ENCODE data around the gene LRRFIP2. TPM values are rescaled to one million over a fixed set of nuclear protein-coding genes. Genes with fewer than 3 reads are reported as not detected.

Gene LRRFIP2
- total RNA-seq, 2 experiments from 2014 or later = 31.7 TPM

DNA sequence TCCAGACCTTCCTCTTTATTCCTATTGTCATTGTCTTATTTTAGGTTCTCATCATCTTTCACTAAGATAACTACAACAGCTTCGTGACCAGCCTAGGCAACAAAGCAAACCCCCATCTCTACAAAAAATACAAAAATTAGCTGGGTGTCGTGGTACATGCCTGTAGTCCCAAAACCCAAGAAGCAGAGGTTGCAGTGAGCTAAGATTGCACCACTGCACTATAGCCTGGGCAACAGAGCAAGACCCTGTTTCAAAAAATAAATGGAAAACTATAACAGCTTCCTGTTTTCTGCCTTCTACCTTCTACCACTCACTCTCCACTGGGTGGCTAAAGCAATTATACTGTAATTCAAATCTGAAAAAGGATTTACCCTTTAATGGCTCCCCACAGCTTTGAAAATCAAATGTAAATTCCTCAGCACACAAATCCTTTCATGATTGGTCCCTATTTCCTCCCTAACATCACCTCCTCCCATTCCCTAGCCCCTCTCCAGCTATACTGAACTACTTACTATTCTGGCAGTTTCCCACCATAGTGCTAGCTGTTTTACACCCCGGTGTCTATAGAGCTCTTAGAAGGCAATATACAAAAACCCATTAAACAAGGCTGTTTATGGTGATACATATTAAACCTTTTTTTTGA, 33.4 kb downstream of the LRRFIP2 start:
- Mint-ChIP-seq H3K4me3 (no peak overlapping the region), H3K27ac (no peak overlapping the region), H3K27me3 (ENCODE audit: low read depth) (no peaks in the 10 kb centered on the region), H3K9me3 (ENCODE audit: insufficient read depth) (no peaks in the 10 kb centered on the region), H3K4me1 (ENCODE audit: low read depth) (no peaks in the 10 kb centered on the region), H3K36me3 (ENCODE audit: low read depth) (peaks cover 17% of the 10 kb centered on the region)
- ATAC-seq = no peak
- ChIA-PET CTCF (interaction anchor here (1.5 kb wide), 1 partner anchor 12 kb away, joined by 4 read pairs; no protein-coding TSS in a partner anchor), POLR2A (no interaction called here)
- DNase-seq = no peak

DNA sequence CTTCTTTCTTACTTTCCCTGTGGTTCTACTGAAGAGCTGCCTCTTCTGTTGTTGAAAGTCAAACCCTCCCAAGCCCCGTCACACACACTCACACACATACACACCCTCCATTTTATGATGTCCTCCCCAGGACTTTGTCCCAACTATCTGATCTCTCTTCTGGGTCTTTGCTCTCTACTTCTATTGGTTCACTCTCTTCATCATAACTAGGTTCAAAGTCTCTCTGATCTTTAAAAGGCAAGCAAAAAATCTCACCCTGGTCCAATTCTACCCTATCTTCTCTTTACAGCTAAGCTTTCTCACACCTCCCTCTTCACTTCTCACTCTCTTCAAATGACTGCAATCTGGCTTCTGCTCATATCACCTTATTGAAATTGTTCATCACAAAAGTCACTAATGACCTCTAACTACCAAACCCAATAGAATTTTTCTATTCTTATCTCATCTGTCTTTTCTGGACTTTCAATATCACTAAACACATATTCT, 34.8 kb downstream of the LRRFIP2 start:
- ChIA-PET CTCF (no interaction called here), POLR2A (no interaction called here)
- Mint-ChIP-seq H3K36me3 (ENCODE audit: low read depth) (peaks cover 12% of the 10 kb centered on the region), H3K4me3 (no peak overlapping the region), H3K4me1 (ENCODE audit: low read depth) (no peaks in the 10 kb centered on the region), H3K27me3 (ENCODE audit: low read depth) (no peaks in the 10 kb centered on the region), H3K27ac (no peak overlapping the region), H3K9me3 (ENCODE audit: insufficient read depth) (no peaks in the 10 kb centered on the region)
- ATAC-seq (no peak), DNase-seq (no peak)

DNA sequence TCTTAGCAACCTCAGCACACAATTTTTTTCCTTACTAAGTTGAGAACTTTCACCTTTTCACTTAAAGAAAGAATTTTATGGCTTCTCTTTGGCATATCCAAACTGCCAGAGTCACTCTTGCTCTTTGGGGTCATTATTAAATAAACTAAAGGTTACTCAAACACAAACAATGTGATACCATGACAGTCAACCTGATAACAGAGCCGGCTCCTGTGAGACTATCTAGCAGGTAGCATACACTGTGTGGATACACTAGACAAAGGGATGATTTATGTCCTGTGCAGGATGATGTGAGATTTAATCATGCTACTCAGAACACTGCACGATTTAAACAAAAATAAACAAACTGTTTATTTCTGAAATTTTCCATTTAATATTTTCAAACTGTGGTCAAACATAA, 35.6 kb downstream of the LRRFIP2 start:
- ChIA-PET POLR2A (no interaction called here), CTCF (no interaction called here)
- H3K27me3 Mint-ChIP-seq (ENCODE audit: low read depth) = no peaks in the 10 kb centered on the region
- no peaks in the 10 kb centered on the region for H3K4me1 Mint-ChIP-seq (ENCODE audit: low read depth)
- ATAC-seq (no peak), DNase-seq (no peak)
- H3K36me3 Mint-ChIP-seq (ENCODE audit: low read depth) = peaks cover 10% of the 10 kb centered on the region
- no peak overlapping the region for H3K27ac Mint-ChIP-seq
- H3K4me3 Mint-ChIP-seq = no peak overlapping the region
- no peaks in the 10 kb centered on the region for H3K9me3 Mint-ChIP-seq (ENCODE audit: insufficient read depth)

DNA sequence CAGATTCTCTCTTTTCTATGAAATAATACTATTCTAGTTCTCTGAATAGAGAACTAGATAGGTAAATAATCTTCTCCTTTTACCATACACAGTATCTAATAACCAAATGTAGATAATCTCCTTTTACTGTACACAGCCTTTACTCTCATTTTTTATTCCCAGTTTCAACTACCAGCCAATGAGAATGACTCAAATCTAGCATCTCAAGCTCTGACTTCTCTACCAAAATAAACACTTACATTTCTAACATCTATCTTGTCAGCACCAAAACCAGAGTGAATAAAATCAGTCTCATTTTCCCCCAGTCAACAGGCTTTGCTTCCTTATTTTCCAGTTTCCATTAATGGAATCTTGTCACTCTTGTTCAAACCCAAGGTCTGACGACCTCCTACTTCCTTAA, 36.9 kb downstream of the LRRFIP2 start:
- no peak for ATAC-seq
- Mint-ChIP-seq H3K27ac (no peak overlapping the region), H3K4me1 (ENCODE audit: low read depth) (no peaks in the 10 kb centered on the region), H3K27me3 (ENCODE audit: low read depth) (no peaks in the 10 kb centered on the region), H3K36me3 (ENCODE audit: low read depth) (peaks cover under 1% of the 10 kb centered on the region), H3K4me3 (no peak overlapping the region), H3K9me3 (ENCODE audit: insufficient read depth) (no peaks in the 10 kb centered on the region)
- no peak for DNase-seq
- CTCF ChIA-PET = no interaction called here
- POLR2A ChIA-PET = interaction anchor here (0.6 kb wide), 1 partner anchor 1402 kb away, joined by 3 read pairs; no protein-coding TSS in a partner anchor

DNA sequence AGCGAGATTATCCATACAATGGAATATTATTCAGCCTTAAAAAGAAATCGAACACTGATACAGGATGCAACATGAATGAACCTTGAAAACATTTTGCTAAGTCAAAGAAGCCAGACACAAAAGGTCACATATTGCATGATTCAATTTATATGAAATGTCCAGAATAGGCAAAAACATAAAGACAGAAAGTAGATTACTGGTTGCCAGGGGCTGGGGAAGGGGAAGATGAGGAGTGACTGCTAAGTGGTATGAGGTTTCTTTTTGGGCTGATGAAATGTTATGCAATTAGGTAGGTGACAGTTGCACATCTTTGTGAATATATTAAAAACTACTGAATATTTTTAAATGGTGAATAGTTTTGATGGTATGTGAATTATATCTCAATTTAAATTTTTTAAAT, 38.3 kb downstream of the LRRFIP2 start:
- H3K4me3 Mint-ChIP-seq = no peak overlapping the region
- no peak overlapping the region for H3K27ac Mint-ChIP-seq
- ChIA-PET CTCF (no interaction called here), POLR2A (no interaction called here)
- ATAC-seq = no peak
- no peaks in the 10 kb centered on the region for H3K27me3 Mint-ChIP-seq (ENCODE audit: low read depth)
- no peaks in the 10 kb centered on the region for H3K36me3 Mint-ChIP-seq (ENCODE audit: low read depth)
- no peak for DNase-seq
- H3K9me3 Mint-ChIP-seq (ENCODE audit: insufficient read depth) = no peaks in the 10 kb centered on the region
- H3K4me1 Mint-ChIP-seq (ENCODE audit: low read depth) = no peaks in the 10 kb centered on the region

DNA sequence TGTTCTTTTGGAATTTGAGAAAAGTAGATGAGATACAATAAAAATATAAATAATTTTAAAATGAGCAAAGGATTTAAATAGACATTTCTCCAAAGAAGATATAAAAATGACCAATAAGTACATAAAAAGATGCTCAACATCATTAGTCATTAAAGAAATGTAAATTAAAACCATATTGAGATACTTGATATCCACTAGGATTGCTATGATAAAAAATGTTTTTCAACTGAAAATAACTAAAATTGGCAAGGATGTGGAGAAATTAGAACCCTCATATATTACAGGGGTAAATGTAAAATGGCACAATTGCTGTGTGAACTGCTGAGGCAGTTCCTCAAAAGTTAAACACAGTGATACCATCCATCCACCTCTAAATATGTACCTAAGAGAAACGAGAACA, 38.8 kb downstream of the LRRFIP2 start:
- H3K4me3 Mint-ChIP-seq = no peak overlapping the region

DNA sequence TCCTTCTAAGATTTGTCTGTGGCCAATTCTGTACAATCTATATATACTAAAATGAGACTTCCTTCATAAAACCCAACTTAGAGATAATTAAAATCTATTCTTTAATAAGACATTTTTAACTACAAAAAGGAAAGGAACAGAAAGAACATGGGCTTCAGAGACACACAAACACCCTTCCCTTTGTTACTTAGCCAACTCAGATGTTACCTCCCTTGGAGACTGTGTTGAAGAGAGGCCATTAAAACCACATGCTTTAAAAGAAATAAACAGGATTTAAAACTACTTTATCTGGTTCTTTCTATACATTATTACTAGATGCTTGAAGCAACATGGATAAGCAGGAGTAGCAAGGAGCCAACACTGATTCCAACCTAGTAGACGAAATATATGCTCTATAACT, 42.0 kb downstream of the LRRFIP2 start:
- ChIA-PET POLR2A (no interaction called here), CTCF (interaction anchor here (1.3 kb wide), 1 partner anchor 42 kb away, joined by 3 read pairs; the partner anchor contains the start of gene LRRFIP2)
- Mint-ChIP-seq H3K27me3 (ENCODE audit: low read depth) (no peaks in the 10 kb centered on the region), H3K4me1 (ENCODE audit: low read depth) (peaks cover 4% of the 10 kb centered on the region), H3K27ac (no peak overlapping the region), H3K36me3 (ENCODE audit: low read depth) (peaks cover 7% of the 10 kb centered on the region), H3K9me3 (ENCODE audit: insufficient read depth) (no peaks in the 10 kb centered on the region), H3K4me3 (no peak overlapping the region)
- ATAC-seq (no peak), DNase-seq (no peak)

More for the DNA sequence above, 38.8 kb downstream of the LRRFIP2 start:
- Mint-ChIP-seq H3K27ac (no peak overlapping the region), H3K4me1 (ENCODE audit: low read depth) (no peaks in the 10 kb centered on the region), H3K9me3 (ENCODE audit: insufficient read depth) (no peaks in the 10 kb centered on the region), H3K27me3 (ENCODE audit: low read depth) (no peaks in the 10 kb centered on the region), H3K36me3 (ENCODE audit: low read depth) (no peaks in the 10 kb centered on the region)
- ATAC-seq (no peak), DNase-seq (no peak)
- POLR2A ChIA-PET = no interaction called here
- CTCF ChIA-PET = no interaction called here

DNA sequence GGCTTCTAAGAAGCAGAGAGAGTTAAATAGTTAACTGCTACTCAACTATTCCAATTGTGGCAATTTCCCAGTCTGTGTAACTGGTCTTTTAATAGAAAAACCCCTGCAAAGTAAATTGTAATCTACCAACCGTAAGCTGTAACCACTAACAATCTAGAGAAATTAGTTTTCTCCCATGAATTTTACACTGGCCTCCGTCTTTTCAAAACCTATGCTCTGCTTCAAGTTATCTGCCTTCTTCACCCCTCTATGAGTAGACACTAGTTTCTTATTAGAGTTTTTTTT, 42.6 kb downstream of the LRRFIP2 start:
- no peak overlapping the region for H3K4me3 Mint-ChIP-seq
- CTCF ChIA-PET = interaction anchor here (1.3 kb wide), 1 partner anchor 43 kb away, joined by 3 read pairs; the partner anchor contains the start of gene LRRFIP2
- peaks cover 12% of the 10 kb centered on the region for H3K36me3 Mint-ChIP-seq (ENCODE audit: low read depth)
- H3K9me3 Mint-ChIP-seq (ENCODE audit: insufficient read depth) = no peaks in the 10 kb centered on the region
- DNase-seq = no peak
- no peak overlapping the region for H3K27ac Mint-ChIP-seq
- peaks cover 4% of the 10 kb centered on the region for H3K4me1 Mint-ChIP-seq (ENCODE audit: low read depth)
- no peaks in the 10 kb centered on the region for H3K27me3 Mint-ChIP-seq (ENCODE audit: low read depth)
- POLR2A ChIA-PET = no interaction called here
- no peak for ATAC-seq

DNA sequence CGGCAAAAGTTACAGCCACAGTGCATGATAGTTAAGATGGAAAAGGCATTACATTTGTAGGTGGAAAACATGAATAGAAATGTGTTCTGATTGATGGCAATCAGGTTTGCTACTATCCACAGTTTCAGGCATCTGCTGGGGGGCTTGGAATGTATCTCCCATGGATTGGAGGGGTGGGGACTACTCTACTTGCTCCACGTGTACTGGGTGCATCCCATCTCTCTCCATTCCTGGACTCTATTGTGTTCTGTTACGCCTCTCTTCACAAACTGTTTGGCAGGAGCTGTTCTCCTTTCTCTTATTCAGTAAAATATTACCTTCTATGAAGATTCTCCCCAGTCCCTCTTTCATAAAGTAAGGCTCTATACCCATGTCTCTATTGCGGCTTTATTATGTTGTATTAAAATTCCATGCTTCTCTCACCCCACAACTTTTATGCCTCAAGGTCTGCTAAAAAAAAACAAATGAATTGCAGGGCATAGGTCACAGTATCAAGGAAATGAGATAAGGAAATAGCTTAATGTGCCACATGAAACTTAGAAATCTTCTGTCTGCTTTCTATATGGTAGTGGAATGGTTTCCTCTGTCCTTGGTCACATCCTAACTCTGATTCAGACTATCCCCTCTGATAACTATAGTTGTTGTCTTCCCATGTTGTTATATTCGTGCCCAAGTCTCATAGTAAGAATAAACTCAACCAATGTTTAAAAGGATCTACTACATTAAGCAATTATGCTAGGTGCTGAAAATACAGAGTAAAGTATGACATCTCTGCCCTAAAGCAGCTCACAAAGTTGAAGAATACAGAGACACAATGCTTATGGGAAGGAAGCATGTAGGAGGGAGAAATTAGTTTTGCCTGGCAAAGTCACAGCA, 43.2 kb downstream of the LRRFIP2 start:
- ChIA-PET CTCF (interaction anchor here (1.3 kb wide), 1 partner anchor 43 kb away, joined by 3 read pairs; the partner anchor contains the start of gene LRRFIP2), POLR2A (no interaction called here)
- Mint-ChIP-seq H3K4me1 (ENCODE audit: low read depth) (peaks cover 4% of the 10 kb centered on the region), H3K9me3 (ENCODE audit: insufficient read depth) (no peaks in the 10 kb centered on the region), H3K4me3 (no peak overlapping the region), H3K27ac (no peak overlapping the region), H3K27me3 (ENCODE audit: low read depth) (no peaks in the 10 kb centered on the region), H3K36me3 (ENCODE audit: low read depth) (peaks cover 12% of the 10 kb centered on the region)
- DNase-seq = no peak
- no peak for ATAC-seq

DNA sequence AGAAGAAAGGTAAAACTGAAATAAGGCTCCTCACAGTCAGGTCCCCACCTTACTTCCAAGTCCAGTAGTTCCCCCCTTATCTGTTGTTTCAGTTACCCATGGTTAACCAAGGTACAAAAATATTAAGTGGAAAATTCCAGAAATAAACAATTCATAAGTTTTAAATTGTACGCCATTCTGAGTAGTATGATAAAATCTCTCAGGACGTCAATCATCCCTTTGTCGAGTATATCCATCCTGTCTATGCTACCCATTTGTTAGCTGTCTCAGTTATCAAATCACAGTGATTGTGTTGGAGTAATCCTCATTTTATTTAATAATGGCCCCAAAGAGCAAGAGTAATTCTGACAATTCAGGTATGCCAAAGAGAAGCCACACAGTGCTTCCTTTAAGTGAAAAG, 43.9 kb downstream of the LRRFIP2 start:
- ATAC-seq (no peak), DNase-seq (no peak)
- H3K4me1 Mint-ChIP-seq (ENCODE audit: low read depth) = peaks cover 4% of the 10 kb centered on the region
- no peak overlapping the region for H3K27ac Mint-ChIP-seq
- no peaks in the 10 kb centered on the region for H3K27me3 Mint-ChIP-seq (ENCODE audit: low read depth)
- H3K9me3 Mint-ChIP-seq (ENCODE audit: insufficient read depth) = no peaks in the 10 kb centered on the region
- no peak overlapping the region for H3K4me3 Mint-ChIP-seq
- ChIA-PET POLR2A (no interaction called here), CTCF (no interaction called here)
- peaks cover 12% of the 10 kb centered on the region for H3K36me3 Mint-ChIP-seq (ENCODE audit: low read depth)

DNA sequence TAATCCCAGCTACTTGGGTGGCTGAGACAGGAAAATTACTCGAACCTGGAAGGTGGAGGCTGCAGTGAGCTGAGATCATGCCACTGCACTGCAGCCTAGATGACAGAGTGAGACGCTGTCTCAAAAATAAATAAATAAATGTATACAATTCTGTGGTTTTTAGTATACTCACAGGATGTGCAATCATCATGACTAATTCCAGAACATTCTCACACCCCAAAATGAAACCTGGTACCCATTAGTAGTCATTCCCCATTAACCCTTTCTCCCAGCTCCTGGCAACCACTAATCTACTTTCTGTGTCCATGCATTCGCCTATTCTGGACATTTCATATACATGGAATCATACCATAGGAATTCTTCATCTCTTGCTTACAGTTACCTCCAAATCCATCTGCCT, 44.5 kb downstream of the LRRFIP2 start:
- CTCF ChIA-PET = interaction anchor here (1.0 kb wide), 1 partner anchor 15 kb away, joined by 3 read pairs; no protein-coding TSS in a partner anchor
- no peak for ATAC-seq
- H3K4me3 Mint-ChIP-seq = no peak overlapping the region
- H3K4me1 Mint-ChIP-seq (ENCODE audit: low read depth) = peaks cover 4% of the 10 kb centered on the region
- no peaks in the 10 kb centered on the region for H3K27me3 Mint-ChIP-seq (ENCODE audit: low read depth)
- no peaks in the 10 kb centered on the region for H3K9me3 Mint-ChIP-seq (ENCODE audit: insufficient read depth)
- DNase-seq = no peak
- peaks cover 12% of the 10 kb centered on the region for H3K36me3 Mint-ChIP-seq (ENCODE audit: low read depth)
- POLR2A ChIA-PET = no interaction called here
- H3K27ac Mint-ChIP-seq = no peak overlapping the region

DNA sequence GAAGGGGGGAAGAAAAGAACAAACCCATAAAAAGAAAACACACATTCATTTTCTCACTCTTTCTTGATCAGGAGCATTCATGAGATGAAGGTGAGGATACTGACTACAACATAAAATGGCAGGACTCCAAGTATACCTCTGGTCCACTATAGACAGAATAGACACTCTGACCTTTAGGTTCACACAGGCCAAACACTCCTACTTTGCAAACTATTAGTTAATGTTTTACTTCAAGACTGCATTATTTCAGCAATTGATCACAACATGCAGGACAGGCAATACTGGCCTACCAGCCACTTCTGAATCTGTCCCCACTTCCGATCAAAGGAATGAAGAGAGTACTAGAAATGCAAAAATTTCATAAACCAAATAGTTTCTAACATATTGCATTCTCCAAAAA, 47.0 kb downstream of the LRRFIP2 start:
- H3K36me3 Mint-ChIP-seq (ENCODE audit: low read depth) = peaks cover 13% of the 10 kb centered on the region
- ChIA-PET CTCF (no interaction called here), POLR2A (no interaction called here)
- peaks cover 4% of the 10 kb centered on the region for H3K4me1 Mint-ChIP-seq (ENCODE audit: low read depth)
- ATAC-seq (no peak), DNase-seq (no peak)
- no peaks in the 10 kb centered on the region for H3K27me3 Mint-ChIP-seq (ENCODE audit: low read depth)
- no peak overlapping the region for H3K4me3 Mint-ChIP-seq
- H3K9me3 Mint-ChIP-seq (ENCODE audit: insufficient read depth) = no peaks in the 10 kb centered on the region
- H3K27ac Mint-ChIP-seq = no peak overlapping the region
